Astrocyte (in vitro differentiated cells and primary cell): Measurements from ENCODE around the gene NTM. TPM values are rescaled to one million over a fixed set of nuclear protein-coding genes. Genes with fewer than 3 reads are reported as not detected.
A peak's percentile ranks its signal among the peaks of the same experiment; 100 is the strongest.

Source experiments
- DNase-seq: peaks from one replicate; pipeline ENCODE4 v3.0.0-alpha.2; 2010; ENCODE audit warnings: low read depth
- FAIRE-seq: peaks from 2 replicates; lab custom pipeline; 2011; peaks lifted over from hg19 to GRCh38; lab: Jason Lieb, UNC
- H2AFZ ChIP-seq: 2 replicates; pipeline ENCODE4 v1.6.0; 2012; ENCODE audit warnings: low read depth, low read length, inconsistent platforms
- H3K27ac ChIP-seq: 2 replicates; pipeline ENCODE4 v1.5.1; 2011; ENCODE audit warnings: low read depth, low read length, inconsistent platforms
- H3K27me3 ChIP-seq: 2 replicates; pipeline ENCODE4 v1.6.0; 2011; ENCODE audit warnings: low read length, inconsistent platforms; ENCODE audit not compliant: insufficient read depth
- H3K36me3 ChIP-seq: 2 replicates; pipeline ENCODE4 v1.5.1; 2011; ENCODE audit warnings: low read length, inconsistent platforms; ENCODE audit not compliant: insufficient read depth
- H3K4me1 ChIP-seq: 2 replicates; pipeline ENCODE4 v1.5.1; 2011; ENCODE audit warnings: low read length, inconsistent platforms; ENCODE audit not compliant: insufficient read depth
- H3K4me2 ChIP-seq: 2 replicates; pipeline ENCODE4 v1.6.0; 2012; ENCODE audit warnings: low read length, inconsistent platforms
- H3K4me3 ChIP-seq: 2 replicates; pipeline ENCODE4 v1.5.1; 2011; ENCODE audit warnings: low read depth, mild to moderate bottlenecking, low read length, inconsistent platforms; ENCODE audit not compliant: insufficient read depth
- H3K79me2 ChIP-seq: 2 replicates; pipeline ENCODE4 v1.6.0; 2012; ENCODE audit warnings: mild to moderate bottlenecking, low read length, inconsistent platforms; ENCODE audit not compliant: insufficient read depth
- H3K9ac ChIP-seq: 2 replicates; pipeline ENCODE4 v1.6.0; 2012; ENCODE audit warnings: mild to moderate bottlenecking, low read length, inconsistent platforms
- H3K9me3 ChIP-seq: 2 replicates; pipeline ENCODE4 v1.5.1; 2012; ENCODE audit warnings: low read depth, mild to moderate bottlenecking, low read length, inconsistent platforms; ENCODE audit not compliant: insufficient read depth
- H4K20me1 ChIP-seq: 2 replicates; pipeline ENCODE4 v1.6.0; 2012; ENCODE audit warnings: low read length, inconsistent platforms; ENCODE audit not compliant: insufficient read depth
- H3K27ac Mint-ChIP-seq: one replicate; pipeline ENCODE4 v1.8.0; 2021; ENCODE audit warnings: mild to moderate bottlenecking, mixed read lengths; ENCODE audit not compliant: unreplicated experiment
- H3K27me3 Mint-ChIP-seq: one replicate; pipeline ENCODE4 v1.8.0; 2021; ENCODE audit warnings: low read depth, mixed read lengths; ENCODE audit not compliant: unreplicated experiment
- H3K36me3 Mint-ChIP-seq: one replicate; pipeline ENCODE4 v1.8.0; 2021; ENCODE audit warnings: low read depth, mixed read lengths; ENCODE audit not compliant: unreplicated experiment
- H3K4me1 Mint-ChIP-seq: one replicate; pipeline ENCODE4 v1.8.0; 2021; ENCODE audit warnings: low read depth, mixed read lengths; ENCODE audit not compliant: unreplicated experiment
- H3K4me3 Mint-ChIP-seq: one replicate; pipeline ENCODE4 v1.8.0; 2021; ENCODE audit warnings: mild to moderate bottlenecking, moderate library complexity, mixed read lengths; ENCODE audit not compliant: unreplicated experiment
- H3K9me3 Mint-ChIP-seq: one replicate; pipeline ENCODE4 v1.8.0; 2021; ENCODE audit warnings: mild to moderate bottlenecking, mixed read lengths; ENCODE audit not compliant: unreplicated experiment
- CTCF ChIP-seq: IDR thresholded peaks from 2 replicates; pipeline ENCODE4 v1.5.1; 2011; ENCODE audit warnings: low read depth, mild to moderate bottlenecking, inconsistent platforms, low read length, moderate library complexity; ENCODE audit not compliant: insufficient read depth
- EZH2 ChIP-seq: IDR thresholded peaks from 2 replicates; pipeline ENCODE4 v1.6.1; 2012; ENCODE audit warnings: mild to moderate bottlenecking, low read length, inconsistent platforms; ENCODE audit not compliant: insufficient read depth
- total RNA-seq: library from RNA; stranded (reverse); gene quantifications from 2 replicates; pipeline ENCODE4 v1.2.1, GENCODE V29; 2021

NTM gene
- total RNA-seq, 1 donor from 2014 or later: 98.2 TPM

- no peak overlapping the region for H2AFZ ChIP-seq
- H3K36me3 Mint-ChIP-seq: peaks cover 28% of the 10 kb centered on the region
- peak; percentile 80 for DNase-seq
Measured at GRCh38 chr11:132312161-132312560, 941.7 kb downstream of the NTM start.

GRCh38 chr11:132312701-132313111, 942.3 kb downstream of the NTM start:
- TF ChIP-seq CTCF (peak; percentile 67), EZH2 (no peak)
- Mint-ChIP-seq H3K27me3 (no peaks in the 10 kb centered on the region), H3K36me3 (peaks cover 28% of the 10 kb centered on the region), H3K9me3 (no peaks in the 10 kb centered on the region), H3K4me1 (peaks cover 17% of the 10 kb centered on the region), H3K27ac (no peak overlapping the region), H3K4me3 (no peak overlapping the region)
- Histone ChIP-seq H3K27me3 (no peaks in the 10 kb centered on the region), H3K27ac (peak overlapping the region; percentile 52), H3K4me1 (peaks cover 15% of the 10 kb centered on the region), H3K9me3 (no peaks in the 10 kb centered on the region), H3K9ac (no peak overlapping the region), H3K36me3 (peaks cover 11% of the 10 kb centered on the region), H3K79me2 (no peaks in the 10 kb centered on the region), H4K20me1 (no peaks in the 10 kb centered on the region), H3K4me3 (no peak overlapping the region), H3K4me2 (peak overlapping the region; percentile 39), H2AFZ (no peak overlapping the region)
- peak; percentile 31 for DNase-seq
- peak; percentile 58 for FAIRE-seq

More at GRCh38 chr11:132312161-132312560, 941.7 kb downstream of the NTM start:
- H3K36me3 ChIP-seq: peaks cover 11% of the 10 kb centered on the region
- H3K4me2 ChIP-seq: peak overlapping the region; percentile 39
- no peaks in the 10 kb centered on the region for H3K79me2 ChIP-seq
- Mint-ChIP-seq H3K4me1 (peaks cover 16% of the 10 kb centered on the region), H3K27me3 (no peaks in the 10 kb centered on the region), H3K27ac (no peak overlapping the region), H3K4me3 (no peak overlapping the region), H3K9me3 (no peaks in the 10 kb centered on the region)
- H3K27ac ChIP-seq: peak overlapping the region; percentile 52
- TF ChIP-seq EZH2: no peak
- no peak overlapping the region for H3K9ac ChIP-seq
- no peaks in the 10 kb centered on the region for H3K27me3 ChIP-seq
- H4K20me1 ChIP-seq: no peaks in the 10 kb centered on the region
- no peak overlapping the region for H3K4me3 ChIP-seq
- peak; percentile 78 for FAIRE-seq
- no peaks in the 10 kb centered on the region for H3K9me3 ChIP-seq
- H3K4me1 ChIP-seq: peaks cover 13% of the 10 kb centered on the region

- H3K9me3 ChIP-seq: no peaks in the 10 kb centered on the region
- H2AFZ ChIP-seq: no peak overlapping the region
- FAIRE-seq: no peak
- peaks cover 11% of the 10 kb centered on the region for H3K36me3 ChIP-seq
- H3K79me2 ChIP-seq: no peaks in the 10 kb centered on the region
- no peak overlapping the region for H3K27ac Mint-ChIP-seq
- peaks cover 29% of the 10 kb centered on the region for H3K4me1 Mint-ChIP-seq
- peaks cover 38% of the 10 kb centered on the region for H3K36me3 Mint-ChIP-seq
- no peak overlapping the region for H3K4me3 ChIP-seq
- H3K4me2 ChIP-seq: no peak overlapping the region
- no peaks in the 10 kb centered on the region for H3K27me3 Mint-ChIP-seq
- TF ChIP-seq CTCF: no peak
- TF ChIP-seq EZH2: no peak
- H3K27ac ChIP-seq: no peak overlapping the region
- H4K20me1 ChIP-seq: peaks cover 2% of the 10 kb centered on the region
- no peak for DNase-seq
- H3K4me1 ChIP-seq: peaks cover 26% of the 10 kb centered on the region
- H3K9me3 Mint-ChIP-seq: no peaks in the 10 kb centered on the region
- H3K9ac ChIP-seq: no peak overlapping the region
- H3K4me3 Mint-ChIP-seq: no peak overlapping the region
- no peaks in the 10 kb centered on the region for H3K27me3 ChIP-seq
Measured at GRCh38 chr11:132314911-132315455, 944.6 kb downstream of the NTM start.
